NCI-H1105 (cell line): Measurements from ENCODE around the gene CD86.
"Not testable (repeated sequence)": the region's sequence is repeated elsewhere in the genome, so short reads cannot be mapped to it uniquely, and the experiment has no call there.

Source experiments
- DNase-seq: peaks from one replicate; lab custom pipeline; 2025; lab: John Stamatoyannopoulos, UW

Gene CD86

DNA sequence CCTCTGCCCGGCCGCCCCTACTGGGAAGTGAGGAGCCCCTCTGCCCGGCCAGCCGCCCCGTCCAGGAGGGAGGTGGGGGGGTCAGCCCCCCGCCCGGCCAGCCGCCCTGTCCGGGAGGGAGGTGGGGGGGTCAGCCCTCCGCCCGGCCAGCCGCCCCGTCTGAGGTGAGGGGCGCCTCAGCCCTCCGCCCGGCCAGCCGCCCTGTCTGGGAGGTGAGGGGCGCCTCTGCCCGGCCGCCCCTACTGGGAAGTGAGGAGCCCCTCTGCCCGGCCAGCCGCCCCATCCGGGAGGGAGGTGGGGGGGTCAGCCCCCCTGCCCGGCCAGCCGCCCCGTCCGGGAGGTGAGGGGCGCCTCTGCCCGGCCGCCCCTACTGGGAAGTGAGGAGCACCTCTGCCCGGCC lies 109.8 kb downstream of the CD86 start:
- not testable (repeated sequence) for DNase-seq

GRCh38 chr3:122167630-122168029 lies 112.5 kb downstream of the CD86 start:
- no peak for DNase-seq

DNA sequence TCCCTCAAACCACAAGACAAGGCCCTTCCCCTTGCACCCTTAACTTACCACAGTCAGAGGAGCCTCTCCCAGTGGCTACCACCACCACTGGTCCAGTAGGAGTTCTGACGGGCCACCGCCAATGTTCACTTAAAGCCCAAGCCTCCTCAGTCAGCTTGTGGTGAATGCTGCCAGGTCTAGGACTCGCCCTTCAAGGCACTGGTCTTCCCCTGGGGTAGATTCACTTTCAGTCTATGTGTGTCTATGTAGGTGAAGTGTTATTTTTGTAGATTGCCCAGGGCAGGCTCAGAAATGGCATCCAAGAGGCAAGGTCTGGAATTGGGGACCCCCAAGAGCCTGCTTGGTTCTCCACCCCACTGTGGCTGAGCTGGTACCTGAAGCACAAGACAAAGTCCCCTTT lies 112.9 kb downstream of the CD86 start:
- DNase-seq = no peak

- DNase-seq = no peak
These were observed 114.7 kb downstream of the CD86 start for GRCh38 chr3:122169911-122170310.
